Neutrophil (primary cell): ENCODE results near the gene ACAD11.

Experiments used
- H3K27ac ChIP-seq: fragments of 200-600 bp; sonication (generic); 2 replicates; pipeline ENCODE4 v1.5.1; 2016; ENCODE audit warnings: mild to moderate bottlenecking, moderate library complexity
- H3K27me3 ChIP-seq: fragments of 200-600 bp; sonication (generic); 2 replicates; pipeline ENCODE4 v1.6.0; 2016; ENCODE audit warnings: mild to moderate bottlenecking
- H3K36me3 ChIP-seq: fragments of 200-600 bp; sonication (generic); 2 replicates; pipeline ENCODE4 v1.5.1; 2017
- H3K4me1 ChIP-seq, 2 experiments: fragments of 200-600 bp in 1 of 2; sonication (generic) in 1 of 2; 1 replicate in 1 of 2; 2 replicates in 1 of 2; pipeline versions ENCODE4 v1.5.1 to v1.6.1; 2013 to 2016; ENCODE audit warnings: low read depth in 1 of 2, low read length in 1 of 2, mild to moderate bottlenecking in 1 of 2, moderate library complexity in 1 of 2; ENCODE audit not compliant: control insufficient read depth in 1 of 2, insufficient read depth in 1 of 2
- H3K4me3 ChIP-seq, 2 experiments: fragments of 200-600 bp in 1 of 2; sonication (generic) in 1 of 2; 1 replicate in 1 of 2; 2 replicates in 1 of 2; pipeline ENCODE4 v1.5.1; 2013 to 2016; ENCODE audit warnings: low read depth in 1 of 2, low read length in 1 of 2, mild to moderate bottlenecking in 1 of 2, moderate library complexity in 1 of 2
- H3K9me3 ChIP-seq: fragments of 200-600 bp; sonication (generic); 2 replicates; pipeline ENCODE4 v1.5.1; 2016
- CTCF ChIP-seq: fragments of 200-600 bp; sonication (generic); IDR thresholded peaks from 2 replicates; pipeline ENCODE4 v1.5.1; 2016; ENCODE audit warnings: antibody characterized with exemption

ACAD11 gene

GRCh38 chr3:132598181-132598580 lies 61.4 kb downstream of the ACAD11 start:
- H3K9me3 ChIP-seq, result no peaks in the 10 kb centered on the region
- no peak for TF ChIP-seq CTCF
- H3K4me1 ChIP-seq, result peaks cover 8 to 10% of the 10 kb centered on the region in 2 experiments
- H3K4me3 ChIP-seq, result no peak overlapping the region
- no peak overlapping the region for H3K27ac ChIP-seq
- peaks cover 20% of the 10 kb centered on the region for H3K36me3 ChIP-seq
- no peaks in the 10 kb centered on the region for H3K27me3 ChIP-seq

GRCh38 chr3:132597660-132598059 lies 61.9 kb downstream of the ACAD11 start:
- TF ChIP-seq CTCF, result no peak
- Histone ChIP-seq H3K4me1 (peaks cover 8 to 10% of the 10 kb centered on the region in 2 experiments), H3K27me3 (no peaks in the 10 kb centered on the region), H3K36me3 (peaks cover 15% of the 10 kb centered on the region), H3K4me3 (no peak overlapping the region), H3K9me3 (no peaks in the 10 kb centered on the region), H3K27ac (no peak overlapping the region)

- Histone ChIP-seq H3K4me3 (no peak within 1 kb of the TSS), H3K27me3 (no peaks in the 10 kb centered on the region), H3K36me3 (peaks cover 9% of the 10 kb centered on the region), H3K27ac (no peak within 1 kb of the TSS), H3K4me1 (peaks cover 8 to 10% of the 10 kb centered on the region in 2 experiments), H3K9me3 (no peaks in the 10 kb centered on the region)
- no peak for TF ChIP-seq CTCF
Measured at GRCh38 chr3:132596816-132597433, 62.7 kb downstream of the ACAD11 start, which contains the start of gene ACKR4. Gene ACKR4 (plus strand): TSS chr3:132597270. CDS start chr3:132600398, 3,128 bp downstream.

GRCh38 chr3:132596326-132596725 lies 63.3 kb downstream of the ACAD11 start:
- no peak overlapping the region for H3K4me3 ChIP-seq
- peaks cover 9% of the 10 kb centered on the region for H3K36me3 ChIP-seq
- peaks cover 8 to 10% of the 10 kb centered on the region in 2 experiments for H3K4me1 ChIP-seq
- no peaks in the 10 kb centered on the region for H3K27me3 ChIP-seq
- H3K27ac ChIP-seq, result no peak overlapping the region
- H3K9me3 ChIP-seq, result no peaks in the 10 kb centered on the region
- TF ChIP-seq CTCF, result no peak

GRCh38 chr3:132595014-132595413 lies 64.6 kb downstream of the ACAD11 start:
- no peaks in the 10 kb centered on the region for H3K27me3 ChIP-seq
- no peaks in the 10 kb centered on the region for H3K9me3 ChIP-seq
- H3K36me3 ChIP-seq, result peaks cover 9% of the 10 kb centered on the region
- TF ChIP-seq CTCF, result no peak
- peaks cover 8 to 10% of the 10 kb centered on the region in 2 experiments for H3K4me1 ChIP-seq
- no peak overlapping the region for H3K27ac ChIP-seq
- H3K4me3 ChIP-seq, result no peak overlapping the region
